Stimulated activated effector memory CD8-positive, alpha-beta T cell treated with anti-CD3 and anti-CD28 coated beads, Interleukin-12 subunit alpha, Interleukin-12 subunit beta, amount 100 ng/mL, for 72 hours (primary cell): ENCODE data around the gene TSC22D1.
"Not testable (repeated sequence)": the region's sequence is repeated elsewhere in the genome, so short reads cannot be mapped to it uniquely, and the experiment has no call there.

Experiments used
- ATAC-seq: fragments of 150-1000 bp; cut with Tn5 transposase; 2 replicates; pipeline ENCODE4 v1.10.0; 2021
- DNase-seq, 2 donors: peaks; one replicate each; pipeline ENCODE4 v3.0.0; 2021 to 2022; ENCODE audit warnings: low spot score in 2 of 2
- H3K27ac Mint-ChIP-seq: one replicate; pipeline ENCODE4 v1.8.0; 2022; ENCODE audit warnings: mild to moderate bottlenecking, mixed read lengths
- H3K36me3 Mint-ChIP-seq: one replicate; pipeline ENCODE4 v1.8.0; 2022; ENCODE audit warnings: mild to moderate bottlenecking, mixed read lengths
- H3K4me1 Mint-ChIP-seq: one replicate; pipeline ENCODE4 v1.8.0; 2022; ENCODE audit warnings: mixed read lengths
- H3K4me3 Mint-ChIP-seq: one replicate; pipeline ENCODE4 v1.8.0; 2022; ENCODE audit warnings: mild to moderate bottlenecking, mixed read lengths
- H3K9me3 Mint-ChIP-seq: one replicate; pipeline ENCODE4 v1.8.0; 2022; ENCODE audit warnings: mixed read lengths

TSC22D1 gene

DNA sequence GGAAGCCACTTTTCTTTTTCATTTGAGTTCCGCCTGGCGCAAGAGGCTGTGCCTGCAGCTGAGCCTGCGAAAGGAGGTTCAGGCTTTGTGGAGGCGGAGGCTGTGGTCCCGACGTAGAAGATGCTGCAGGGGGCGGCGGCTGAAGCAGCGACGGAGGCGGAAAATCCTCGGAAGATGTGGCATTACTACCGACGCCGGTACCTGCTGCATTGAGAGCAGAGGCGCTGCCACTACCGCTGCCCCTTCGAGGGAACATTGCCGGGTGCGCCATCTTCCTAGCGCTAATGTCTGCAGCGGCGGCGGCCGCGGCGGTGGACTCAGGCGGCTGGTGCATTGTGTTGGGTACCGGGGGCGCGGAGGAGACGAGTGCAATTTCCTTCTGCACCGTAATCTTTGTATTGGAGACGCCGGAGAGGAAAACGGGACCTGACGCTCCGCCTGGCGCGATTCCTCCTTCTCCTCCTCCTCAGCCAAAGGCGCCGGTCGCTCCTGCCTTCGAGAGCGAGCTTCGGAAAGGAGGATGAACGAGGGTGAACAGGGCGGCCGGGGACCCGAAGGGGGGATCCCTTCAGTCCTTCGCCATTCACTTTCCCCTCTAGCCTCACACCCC is at the start of gene TSC22D1:
Gene TSC22D1 (minus strand): TSS at position 590 of the 610 bp plus-strand sequence. CDS start 256 bp downstream, at position 334.
- H3K27ac Mint-ChIP-seq = peak within 1 kb of the TSS; percentile 87
- H3K36me3 Mint-ChIP-seq = peaks cover 20% of the 10 kb centered on the region
- no peaks in the 10 kb centered on the region for H3K9me3 Mint-ChIP-seq
- H3K4me1 Mint-ChIP-seq = peaks cover 32% of the 10 kb centered on the region
- DNase-seq (peak; percentile 16 to 75), ATAC-seq (peak; percentile 11)
- peak within 1 kb of the TSS; percentile 89 for H3K4me3 Mint-ChIP-seq

GRCh38 chr13:44622708-44623107 is 46.6 kb upstream of the TSC22D1 start:
- Mint-ChIP-seq H3K27ac (no peak overlapping the region), H3K36me3 (no peaks in the 10 kb centered on the region), H3K4me3 (no peak overlapping the region), H3K4me1 (no peaks in the 10 kb centered on the region), H3K9me3 (no peaks in the 10 kb centered on the region)
- ATAC-seq (no peak), DNase-seq (no peak)

DNA sequence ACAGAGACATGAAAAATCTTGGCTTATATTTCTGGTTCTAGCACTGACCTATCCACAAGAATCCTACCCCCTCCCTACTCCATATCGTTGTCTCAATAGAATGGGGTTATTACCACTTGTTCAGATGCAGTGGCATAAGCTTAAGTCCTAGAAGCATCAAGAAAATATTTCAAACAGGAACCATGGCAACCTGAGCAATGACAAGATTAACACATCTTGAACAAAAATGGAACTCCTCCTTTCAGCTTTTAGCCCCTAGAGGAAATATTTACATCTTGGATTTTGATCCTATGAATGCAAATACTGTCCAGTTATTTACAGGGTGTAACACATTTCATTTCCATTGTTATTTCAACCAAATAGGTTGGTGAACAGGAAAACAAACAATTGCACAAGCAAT is 46.1 kb upstream of the TSC22D1 start:
- H3K4me1 Mint-ChIP-seq = no peaks in the 10 kb centered on the region
- H3K27ac Mint-ChIP-seq = no peak overlapping the region
- H3K36me3 Mint-ChIP-seq = no peaks in the 10 kb centered on the region
- ATAC-seq = no peak
- H3K4me3 Mint-ChIP-seq = no peak overlapping the region
- no peaks in the 10 kb centered on the region for H3K9me3 Mint-ChIP-seq
- no peak for DNase-seq

- DNase-seq = no peak
- no peaks in the 10 kb centered on the region for H3K9me3 Mint-ChIP-seq
- no peaks in the 10 kb centered on the region for H3K36me3 Mint-ChIP-seq
- no peaks in the 10 kb centered on the region for H3K4me1 Mint-ChIP-seq
- ATAC-seq = no peak
- no peak overlapping the region for H3K27ac Mint-ChIP-seq
- H3K4me3 Mint-ChIP-seq = no peak overlapping the region
Observed at GRCh38 chr13:44620057-44620456, 43.9 kb upstream of the TSC22D1 start.

GRCh38 chr13:44619651-44620050 is 43.5 kb upstream of the TSC22D1 start:
- no peaks in the 10 kb centered on the region for H3K4me1 Mint-ChIP-seq
- H3K9me3 Mint-ChIP-seq = no peaks in the 10 kb centered on the region
- H3K36me3 Mint-ChIP-seq = no peaks in the 10 kb centered on the region
- no peak overlapping the region for H3K4me3 Mint-ChIP-seq
- DNase-seq (no peak), ATAC-seq (no peak)
- H3K27ac Mint-ChIP-seq = no peak overlapping the region

DNA sequence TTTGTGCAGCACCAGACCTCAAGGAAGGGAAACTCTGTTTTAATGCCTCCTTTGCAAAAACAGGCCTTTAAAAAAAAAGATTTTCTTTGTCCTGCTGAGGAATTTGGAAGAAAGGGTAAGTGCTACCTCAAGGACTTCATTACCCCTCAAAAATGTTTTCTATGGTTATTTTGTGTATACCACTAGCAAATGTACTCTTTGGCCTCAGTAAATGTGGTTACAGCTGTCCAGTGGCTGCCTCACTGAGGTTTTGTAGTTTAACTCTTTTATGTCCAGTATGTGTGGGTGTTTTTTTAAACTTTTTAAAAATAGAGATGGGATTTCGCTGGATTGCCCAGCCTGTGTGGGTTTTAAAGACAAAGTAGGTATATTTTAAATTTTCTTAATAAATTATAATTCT is 42.2 kb upstream of the TSC22D1 start:
- ATAC-seq = no peak
- H3K4me1 Mint-ChIP-seq = no peaks in the 10 kb centered on the region

DNA sequence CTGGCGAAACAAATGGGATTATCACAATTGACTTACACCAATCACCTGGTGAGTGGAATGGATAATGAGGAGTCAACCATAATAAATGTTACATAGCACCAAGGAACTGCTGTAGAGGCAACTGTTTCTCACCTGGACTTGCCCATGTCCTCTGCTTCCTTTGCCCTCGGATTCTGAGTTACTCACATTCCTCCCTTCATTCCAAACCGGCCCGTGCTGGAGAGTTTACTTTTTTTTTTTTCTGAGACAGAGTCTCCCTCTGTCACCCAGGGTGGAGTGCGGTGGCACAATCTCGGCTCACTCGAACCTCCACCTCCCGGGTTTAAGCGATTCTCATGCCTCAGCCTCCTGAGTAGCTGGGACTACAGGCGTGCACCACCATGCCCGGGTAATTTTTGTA is 41.5 kb upstream of the TSC22D1 start:
- Mint-ChIP-seq H3K27ac (no peak overlapping the region), H3K36me3 (no peaks in the 10 kb centered on the region), H3K4me3 (no peak overlapping the region), H3K4me1 (no peaks in the 10 kb centered on the region), H3K9me3 (no peaks in the 10 kb centered on the region)
- ATAC-seq (no peak), DNase-seq (no peak)

More for the DNA sequence above, 42.2 kb upstream of the TSC22D1 start:
- Mint-ChIP-seq H3K9me3 (no peaks in the 10 kb centered on the region), H3K27ac (no peak overlapping the region), H3K4me3 (no peak overlapping the region), H3K36me3 (no peaks in the 10 kb centered on the region)
- DNase-seq = no peak

DNA sequence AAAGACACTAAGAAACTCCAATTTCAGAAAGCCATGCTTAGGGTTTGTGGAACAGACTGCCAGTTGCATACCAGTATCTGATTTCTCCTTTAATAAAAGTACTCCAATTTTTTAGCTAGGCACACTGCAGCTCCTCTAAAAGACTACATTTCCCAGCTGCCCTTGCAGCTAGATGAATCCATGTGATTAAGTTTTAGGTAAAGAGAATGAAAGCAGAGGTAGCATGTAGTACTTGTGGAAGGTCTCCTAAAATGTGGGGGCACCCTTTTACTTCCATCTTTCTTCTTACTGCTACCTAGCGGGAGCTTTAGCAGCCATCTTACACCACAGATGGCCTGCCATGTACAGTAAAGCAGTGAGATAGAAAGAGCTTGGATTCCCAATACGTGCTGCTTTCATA is 33.0 kb upstream of the TSC22D1 start:
- peaks cover 4% of the 10 kb centered on the region for H3K9me3 Mint-ChIP-seq
- H3K4me3 Mint-ChIP-seq = no peak overlapping the region
- ATAC-seq = no peak
- H3K36me3 Mint-ChIP-seq = no peaks in the 10 kb centered on the region
- H3K27ac Mint-ChIP-seq = no peak overlapping the region
- H3K4me1 Mint-ChIP-seq = no peaks in the 10 kb centered on the region
- DNase-seq = no peak

DNA sequence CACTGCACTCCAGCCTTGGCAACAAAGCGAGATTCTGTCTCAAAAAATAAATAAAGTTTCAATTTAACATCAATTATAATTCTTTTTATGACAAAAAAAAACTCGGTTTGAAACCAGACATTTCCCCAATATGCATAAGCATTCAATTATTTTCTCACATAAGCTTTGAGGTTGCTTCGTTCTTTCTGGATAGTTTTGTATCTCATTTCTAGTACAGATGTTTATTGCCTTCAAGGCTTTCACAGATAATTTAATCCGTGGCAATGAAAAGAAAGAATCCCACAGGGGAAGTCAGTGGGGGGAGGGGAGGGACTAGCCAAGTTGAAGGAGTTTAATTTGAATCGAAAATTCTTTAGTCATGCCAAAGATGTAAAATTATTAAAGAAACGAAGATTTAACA is 29.6 kb upstream of the TSC22D1 start:
- DNase-seq = no peak
- no peak overlapping the region for H3K27ac Mint-ChIP-seq
- no peak overlapping the region for H3K4me3 Mint-ChIP-seq
- H3K4me1 Mint-ChIP-seq = no peaks in the 10 kb centered on the region
- peaks cover 3% of the 10 kb centered on the region for H3K9me3 Mint-ChIP-seq
- ATAC-seq = no peak
- no peaks in the 10 kb centered on the region for H3K36me3 Mint-ChIP-seq

DNA sequence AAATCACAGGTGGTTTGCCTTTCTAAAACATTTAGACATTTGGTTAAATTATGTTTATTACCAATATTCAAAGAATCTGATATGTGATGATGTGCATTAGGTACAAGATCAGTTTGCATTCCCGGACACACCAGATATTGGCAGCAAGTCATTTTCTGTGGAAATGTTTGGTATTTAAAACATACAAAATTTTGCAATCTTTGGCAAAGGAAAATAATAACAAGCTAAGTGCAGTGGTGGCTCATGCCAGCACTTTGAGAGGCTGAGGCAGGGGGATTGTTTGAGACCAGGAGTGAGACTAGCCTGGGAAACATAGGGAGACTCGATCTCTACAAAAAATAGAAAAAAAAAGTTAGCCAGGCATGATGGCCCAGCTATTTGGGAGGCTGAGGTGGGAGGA is 29.1 kb upstream of the TSC22D1 start:
- Mint-ChIP-seq H3K27ac (no peak overlapping the region), H3K9me3 (no peaks in the 10 kb centered on the region), H3K4me1 (no peaks in the 10 kb centered on the region), H3K4me3 (no peak overlapping the region), H3K36me3 (no peaks in the 10 kb centered on the region)
- DNase-seq = no peak
- no peak for ATAC-seq

DNA sequence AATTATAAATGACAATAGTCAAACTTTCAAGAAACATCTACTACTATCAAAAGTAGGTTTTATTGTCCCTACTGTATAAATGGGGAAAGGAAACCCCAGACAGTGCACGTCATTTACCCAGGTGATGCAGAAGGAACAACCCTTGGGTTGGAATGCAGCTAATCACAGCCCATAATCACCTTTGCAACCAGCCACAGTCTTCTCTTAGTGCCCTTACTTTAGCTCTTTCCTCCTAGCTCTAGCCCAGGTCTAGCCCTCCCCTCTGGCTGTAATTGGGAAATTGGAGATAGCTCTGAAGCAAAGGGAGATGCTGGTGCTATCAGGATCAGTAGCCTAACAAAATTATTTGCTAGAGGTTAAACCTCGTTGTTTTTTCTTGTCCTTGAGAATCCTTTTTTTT is 25.5 kb upstream of the TSC22D1 start:
- Mint-ChIP-seq H3K9me3 (no peaks in the 10 kb centered on the region), H3K4me3 (no peak overlapping the region), H3K27ac (no peak overlapping the region), H3K4me1 (no peaks in the 10 kb centered on the region), H3K36me3 (no peaks in the 10 kb centered on the region)
- DNase-seq (no peak), ATAC-seq (no peak)

GRCh38 chr13:44593861-44594592 is 17.9 kb upstream of the TSC22D1 start:
- not testable (repeated sequence) for H3K27ac Mint-ChIP-seq, H3K36me3 Mint-ChIP-seq, DNase-seq, ATAC-seq, H3K4me1 Mint-ChIP-seq, H3K9me3 Mint-ChIP-seq
- peak overlapping the region; percentile 17 for H3K4me3 Mint-ChIP-seq

- no peak overlapping the region for H3K27ac Mint-ChIP-seq
- no peak overlapping the region for H3K4me3 Mint-ChIP-seq
- H3K9me3 Mint-ChIP-seq = no peaks in the 10 kb centered on the region
- H3K4me1 Mint-ChIP-seq = no peaks in the 10 kb centered on the region
- H3K36me3 Mint-ChIP-seq = no peaks in the 10 kb centered on the region
- ATAC-seq = no peak
- no peak for DNase-seq
Observed at GRCh38 chr13:44592216-44592847, 16.2 kb upstream of the TSC22D1 start.

DNA sequence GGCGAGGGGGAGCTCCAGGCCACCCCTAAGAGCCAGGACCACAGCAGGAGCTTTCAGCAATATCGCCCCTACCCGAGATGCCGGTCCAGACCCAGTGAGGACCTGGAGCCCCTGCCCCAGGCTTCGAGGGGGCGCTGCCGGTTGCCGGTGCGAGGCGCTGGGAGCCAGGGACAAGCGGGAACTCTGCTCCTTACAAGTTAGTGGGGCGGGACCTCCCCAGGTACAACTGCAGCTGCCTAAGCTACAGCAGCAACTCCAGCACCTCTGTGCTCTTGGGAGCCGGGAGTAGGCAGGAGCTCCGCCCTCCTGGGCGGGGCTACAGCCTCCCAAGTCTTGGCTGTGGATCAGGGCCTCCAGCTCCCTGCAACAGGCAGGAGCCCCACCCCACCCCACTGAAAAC is 15.2 kb upstream of the TSC22D1 start:
- no peak overlapping the region for H3K27ac Mint-ChIP-seq
- no peak overlapping the region for H3K4me3 Mint-ChIP-seq
- no peak for DNase-seq
- no peaks in the 10 kb centered on the region for H3K36me3 Mint-ChIP-seq
- H3K4me1 Mint-ChIP-seq = no peaks in the 10 kb centered on the region
- no peak for ATAC-seq
- no peaks in the 10 kb centered on the region for H3K9me3 Mint-ChIP-seq

DNA sequence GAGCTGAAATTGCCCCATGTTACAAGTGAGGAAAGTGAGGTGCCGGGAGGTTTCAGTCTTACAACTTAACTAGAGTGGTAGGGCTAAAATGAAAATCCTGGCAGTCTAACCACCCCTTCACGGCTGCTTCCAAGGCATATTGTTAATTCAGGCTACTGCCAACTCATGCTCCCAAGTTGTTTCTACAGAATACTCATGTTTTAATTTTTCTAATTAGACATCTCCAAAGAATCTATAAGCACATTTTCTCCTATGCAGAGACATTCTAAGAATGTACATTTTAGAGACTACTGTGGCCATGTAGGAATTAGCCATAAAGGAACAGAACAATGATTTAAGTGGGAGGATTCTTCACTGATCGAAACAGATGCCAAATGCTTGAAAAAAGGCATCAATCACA is 7.0 kb upstream of the TSC22D1 start:
- ATAC-seq (no peak), DNase-seq (no peak)
- Mint-ChIP-seq H3K36me3 (no peaks in the 10 kb centered on the region), H3K27ac (no peak overlapping the region), H3K9me3 (no peaks in the 10 kb centered on the region), H3K4me3 (no peak overlapping the region), H3K4me1 (no peaks in the 10 kb centered on the region)

GRCh38 chr13:44578067-44578400 is 1.9 kb upstream of the TSC22D1 start:
- DNase-seq = no peak
- H3K27ac Mint-ChIP-seq = peak overlapping the region; percentile 87

More at GRCh38 chr13:44578067-44578400, 1.9 kb upstream of the TSC22D1 start:
- Mint-ChIP-seq H3K4me1 (peaks cover 25% of the 10 kb centered on the region), H3K4me3 (peak overlapping the region; percentile 89), H3K36me3 (peaks cover 20% of the 10 kb centered on the region), H3K9me3 (no peaks in the 10 kb centered on the region)
- ATAC-seq = no peak
